ENCODE measurements around the gene LAD1. TPM values are rescaled to one million over a fixed set of nuclear protein-coding genes. Genes with fewer than 3 reads are reported as not detected.
A peak's percentile ranks its signal among the peaks of the same experiment; 100 is the strongest.

Gene LAD1
- total RNA-seq, 1 experiment from 2014 or later: not detected

DNA sequence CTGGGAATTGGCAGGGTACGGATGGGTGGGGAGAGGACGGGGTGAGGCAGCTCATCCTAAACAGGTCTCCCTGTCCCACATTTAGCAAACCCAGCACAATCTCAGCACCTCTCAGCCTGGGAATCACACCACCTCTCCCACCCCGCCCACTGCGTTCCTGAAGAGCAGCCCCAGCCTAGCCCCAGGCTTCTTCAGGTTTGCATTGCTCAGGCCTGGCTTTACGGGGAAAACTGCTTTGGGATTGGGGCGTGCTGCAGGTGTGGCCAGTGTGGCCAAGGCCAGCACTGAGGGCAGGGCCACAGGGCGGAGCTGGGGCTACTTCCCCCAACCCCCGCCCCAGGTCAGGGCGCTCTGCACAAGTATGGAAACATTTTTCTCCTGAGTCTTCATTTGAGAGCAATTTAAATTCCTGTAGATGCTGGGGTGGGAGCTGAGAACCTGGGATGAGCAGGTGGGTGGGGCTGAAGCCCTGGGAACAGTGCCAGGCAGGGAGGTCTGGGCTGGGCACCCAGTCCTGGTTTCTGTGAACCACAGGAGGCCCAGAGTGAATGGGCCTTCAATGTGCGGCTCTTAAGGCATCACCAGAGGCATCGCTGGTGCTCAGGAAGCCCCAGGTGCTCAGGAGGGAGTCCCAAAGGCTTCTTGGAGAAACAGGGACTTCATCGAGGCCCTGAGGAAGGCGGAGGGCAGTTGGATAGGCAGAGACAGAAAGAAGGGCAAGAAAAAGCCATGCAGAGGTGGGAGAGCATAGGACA, 45.8 kb downstream of the LAD1 start:
- DNase-seq (ENCODE audit: extremely low read depth, low read depth): no peak

DNA sequence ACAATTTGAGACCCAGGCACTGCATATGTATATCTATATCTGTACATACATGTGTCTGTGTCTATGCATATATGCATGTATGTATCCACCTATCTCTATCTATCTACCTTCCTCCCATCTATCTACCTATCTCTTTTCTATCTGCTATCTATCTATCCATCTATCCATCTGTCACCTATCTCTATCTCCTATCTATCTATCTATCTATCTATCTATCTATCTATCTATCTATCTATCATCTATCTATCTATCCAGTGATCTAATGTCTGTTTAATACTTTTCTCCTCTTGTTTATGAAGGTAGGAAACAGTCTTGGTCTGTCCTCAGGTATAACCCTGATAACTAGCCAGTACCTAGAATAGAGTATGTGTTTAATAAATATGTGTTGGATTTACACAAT, 47.5 kb downstream of the LAD1 start:
- no peak for DNase-seq (ENCODE audit: extremely low read depth, low read depth)

DNA sequence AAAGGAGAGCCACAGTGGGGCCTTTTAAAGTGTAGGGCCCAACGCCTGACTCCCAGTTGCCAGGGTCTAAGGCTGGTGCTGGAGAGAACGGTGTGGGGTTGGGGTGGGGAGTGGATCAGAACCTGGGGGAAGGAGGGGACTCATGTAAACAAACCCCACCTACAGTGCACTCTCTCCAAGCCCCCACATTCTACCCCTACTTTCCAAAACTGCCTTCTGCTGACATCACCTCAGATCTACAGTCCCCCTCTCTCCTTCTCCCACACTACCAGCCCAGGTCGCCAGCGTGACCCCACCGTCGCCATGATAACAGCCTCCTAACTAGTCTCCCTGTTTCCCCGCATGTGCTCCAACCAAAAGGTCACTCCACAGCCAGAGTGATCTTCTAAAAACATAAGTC, 48.2 kb downstream of the LAD1 start:
- DNase-seq (ENCODE audit: extremely low read depth, low read depth): no peak

DNA sequence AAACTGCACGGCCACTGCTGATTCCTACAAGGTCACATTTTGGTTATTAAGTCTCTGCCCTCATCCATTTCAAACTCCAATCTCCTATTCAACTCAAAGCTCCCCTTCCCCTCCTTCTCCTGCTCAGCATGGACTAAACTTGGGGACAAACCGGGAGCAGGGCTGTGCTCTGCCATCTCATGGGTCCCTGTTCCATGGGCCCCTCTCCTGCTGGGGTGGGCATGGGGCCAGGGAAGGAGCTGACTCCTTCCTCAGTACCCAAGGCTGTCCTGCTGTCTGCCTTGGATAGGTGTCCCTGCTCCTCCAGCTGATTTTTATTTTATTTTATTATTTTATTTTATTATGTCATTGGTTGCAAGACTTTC, 48.8 kb downstream of the LAD1 start:
- DNase-seq (ENCODE audit: extremely low read depth, low read depth): no peak

DNA sequence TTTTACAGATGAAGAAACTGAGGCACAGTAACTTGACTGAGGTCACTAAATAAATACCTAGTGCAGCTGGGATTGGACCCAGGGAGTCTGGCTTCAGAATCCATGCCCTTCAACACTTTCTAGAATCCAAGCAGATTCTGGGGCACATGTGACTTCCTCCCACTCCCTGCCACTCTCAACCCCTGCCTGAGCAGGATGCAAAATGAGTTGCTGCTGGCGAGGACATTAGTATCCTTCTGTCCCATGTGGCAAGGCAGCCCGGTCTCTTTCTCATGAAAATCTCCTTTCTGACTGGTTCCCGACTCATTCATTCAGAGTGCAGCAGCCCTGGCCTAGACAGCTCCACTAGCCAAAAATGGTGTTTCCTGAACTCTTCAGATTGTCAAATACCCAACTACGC, 50.0 kb downstream of the LAD1 start:
- DNase-seq (ENCODE audit: extremely low read depth, low read depth): no peak

DNA sequence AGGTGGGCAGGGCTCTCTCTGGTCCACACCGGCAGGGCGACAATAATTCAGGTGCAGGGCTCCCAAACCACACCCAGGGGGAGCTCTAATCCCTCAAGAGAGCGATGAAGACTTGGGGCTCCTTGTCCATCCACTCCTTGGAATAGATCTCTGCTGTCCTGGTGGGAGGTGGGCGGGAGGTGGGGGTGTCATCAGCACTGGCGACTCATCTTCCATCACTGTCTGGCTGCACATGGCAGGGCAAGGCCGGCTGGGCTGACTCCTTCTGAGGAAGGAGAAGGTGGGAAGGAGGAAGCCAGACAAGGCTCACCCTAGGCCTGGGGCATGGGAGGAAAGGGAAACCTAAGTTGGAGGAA, 50.9 kb downstream of the LAD1 start:
- peak; percentile 56 for DNase-seq (ENCODE audit: extremely low read depth, low read depth)

DNA sequence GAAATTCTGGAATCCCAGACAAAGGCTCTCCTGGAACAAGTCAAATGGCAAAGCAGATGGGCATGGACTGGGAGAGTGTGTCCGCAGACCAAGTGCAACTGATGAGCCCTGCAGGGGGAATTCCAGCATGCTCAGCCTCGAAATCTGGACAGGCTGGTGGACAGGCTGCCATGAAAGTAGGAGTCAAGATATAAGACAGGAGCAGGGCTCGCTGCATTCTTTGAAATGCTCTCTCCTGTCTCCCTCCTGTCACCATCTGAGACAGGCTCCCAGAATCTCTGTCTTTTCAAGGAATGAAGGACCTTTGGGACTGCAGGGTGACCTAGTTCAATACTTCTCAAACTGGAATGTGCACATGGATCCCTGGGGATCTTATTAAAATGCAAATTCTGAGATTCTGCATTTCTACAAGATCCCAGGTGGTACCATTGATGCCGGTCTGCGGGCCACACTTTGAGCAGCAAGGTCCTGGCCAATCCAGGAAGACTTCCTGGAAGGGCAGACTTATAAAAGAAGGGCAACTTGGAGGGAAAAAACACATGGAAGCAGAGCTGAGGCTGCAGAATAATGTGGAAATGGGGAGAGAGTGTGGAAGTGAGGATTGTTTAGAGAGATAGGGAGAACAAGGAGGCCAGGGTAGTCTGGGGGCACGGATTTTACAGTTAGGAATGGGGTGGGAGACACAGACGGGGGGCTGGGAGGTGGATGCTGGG, 51.5 kb downstream of the LAD1 start:
- DNase-seq (ENCODE audit: extremely low read depth, low read depth): no peak

DNA sequence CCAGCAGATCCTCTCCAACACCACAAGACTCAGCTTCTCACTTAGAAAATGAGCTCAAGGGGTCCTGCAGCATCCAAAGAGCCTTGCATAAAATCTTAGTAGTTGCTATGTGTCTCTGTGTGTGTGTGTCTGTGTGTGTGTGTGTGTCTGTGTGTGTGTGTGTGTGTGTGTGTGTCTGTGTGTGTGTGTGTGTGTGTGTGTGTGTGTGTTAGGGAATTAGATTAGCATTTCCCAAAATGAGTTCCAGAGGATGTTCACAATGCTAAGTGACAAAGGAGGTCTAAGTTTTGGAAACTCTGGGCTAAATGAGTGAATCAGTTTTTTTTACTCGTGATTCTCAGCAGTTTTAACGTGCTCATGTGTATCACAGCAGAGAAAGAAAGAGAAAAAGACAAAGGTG, 52.1 kb downstream of the LAD1 start:
- no peak for DNase-seq (ENCODE audit: extremely low read depth, low read depth)

DNA sequence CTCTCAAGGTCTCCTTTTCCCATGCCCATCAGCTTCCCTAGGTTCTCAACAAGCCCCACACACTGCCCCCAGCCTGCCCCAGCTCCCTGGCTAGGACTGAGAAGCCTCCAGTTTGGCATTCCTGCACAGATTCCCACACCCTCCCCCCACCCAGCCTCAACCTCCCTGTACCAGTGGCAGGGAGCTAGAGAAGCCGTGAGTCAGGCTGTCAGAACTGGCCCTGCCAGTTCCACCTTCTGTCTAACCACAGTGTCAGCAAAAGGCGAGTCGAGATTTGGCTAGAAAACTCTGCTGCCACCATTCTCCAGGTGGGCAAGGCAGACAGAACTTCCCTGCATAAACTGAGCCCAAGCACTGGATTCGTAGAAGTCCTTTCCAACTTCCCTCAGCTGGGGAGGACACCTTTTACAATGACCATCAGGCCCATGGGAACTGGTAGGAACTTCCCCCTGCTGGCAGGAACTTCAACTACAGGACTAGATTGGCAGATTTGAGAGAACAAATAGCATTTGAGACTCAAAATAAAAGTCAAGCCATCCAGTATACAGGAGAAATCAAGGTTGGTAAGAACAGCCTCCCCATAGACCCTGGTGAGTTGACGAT, 52.7 kb downstream of the LAD1 start:
- DNase-seq (ENCODE audit: extremely low read depth, low read depth): peak; percentile 55

DNA sequence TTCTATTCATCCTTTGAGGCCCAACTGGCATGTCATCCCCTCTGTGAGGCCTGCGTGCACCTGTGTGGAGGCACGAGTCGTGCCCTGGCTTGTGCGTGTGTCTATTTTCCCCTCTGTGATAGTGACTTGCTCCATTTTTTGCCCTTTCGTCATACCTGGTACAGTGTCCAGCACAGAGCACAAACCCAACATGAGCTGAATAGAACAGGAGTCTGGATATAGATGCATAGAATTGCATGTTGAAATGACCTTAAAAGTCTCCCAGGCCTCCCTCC, 54.1 kb downstream of the LAD1 start:
- DNase-seq (ENCODE audit: extremely low read depth, low read depth): no peak

DNA sequence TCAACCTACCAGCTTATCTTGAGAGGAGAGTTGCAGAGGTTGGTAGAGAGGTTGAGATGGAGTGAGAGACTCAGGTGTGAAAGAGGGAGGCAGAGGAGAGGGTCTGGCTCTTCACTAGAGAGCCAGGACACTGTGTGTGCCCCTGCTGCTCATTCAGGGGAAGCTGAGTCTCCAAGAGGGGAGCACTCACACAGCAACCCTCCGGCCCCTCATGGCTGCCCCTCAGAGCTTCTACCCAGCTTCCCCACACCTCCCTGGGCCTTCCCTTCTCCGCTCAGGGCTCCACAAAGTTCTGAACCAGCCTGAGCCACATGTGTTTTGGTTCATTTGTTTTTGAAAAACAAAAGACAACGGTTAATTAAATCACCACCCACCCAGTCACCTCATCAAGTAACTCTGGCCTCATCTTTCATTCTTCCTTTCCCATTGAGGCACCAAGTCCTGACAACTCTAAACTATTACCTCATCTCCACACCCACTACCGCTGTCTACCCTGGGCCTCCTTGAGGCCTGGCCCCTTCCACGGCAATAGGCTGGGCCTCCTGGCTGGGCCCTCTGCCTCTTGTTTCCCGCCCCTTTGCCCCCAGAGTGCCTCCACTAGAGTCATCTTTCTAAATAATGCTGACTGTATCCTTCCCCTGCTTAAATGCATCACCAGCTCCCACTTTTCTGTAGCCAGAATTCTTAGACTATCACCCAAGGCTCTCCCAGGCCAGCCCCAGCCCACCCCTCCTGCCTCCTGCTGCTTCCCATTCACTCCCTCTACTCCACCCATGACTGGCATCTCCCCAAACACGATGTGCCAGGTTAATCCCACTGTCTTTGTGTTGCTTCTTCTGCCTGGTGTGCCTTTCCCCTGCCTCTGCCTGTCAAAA, 54.7 kb downstream of the LAD1 start:
- no peak for DNase-seq (ENCODE audit: extremely low read depth, low read depth)

DNA sequence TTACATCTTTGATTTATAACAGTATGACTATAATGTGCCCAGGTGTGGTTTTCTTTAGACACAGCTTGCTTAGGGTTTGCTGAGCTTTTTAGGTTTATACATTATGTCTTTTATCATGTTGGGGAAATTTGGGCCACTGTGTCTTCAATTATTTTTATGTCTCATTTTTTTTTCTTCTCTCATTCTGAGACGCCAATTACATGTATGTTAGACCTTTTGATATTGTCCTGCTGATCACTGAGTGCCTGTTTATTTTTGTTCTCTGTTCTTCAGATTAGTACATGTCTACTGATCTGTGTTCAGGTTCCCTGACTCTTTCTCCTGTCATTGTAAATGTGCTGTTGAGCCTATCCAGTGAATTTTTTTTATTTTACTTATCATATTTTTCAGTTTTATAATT, 57.7 kb downstream of the LAD1 start:
- DNase-seq (ENCODE audit: extremely low read depth, low read depth): no peak

DNA sequence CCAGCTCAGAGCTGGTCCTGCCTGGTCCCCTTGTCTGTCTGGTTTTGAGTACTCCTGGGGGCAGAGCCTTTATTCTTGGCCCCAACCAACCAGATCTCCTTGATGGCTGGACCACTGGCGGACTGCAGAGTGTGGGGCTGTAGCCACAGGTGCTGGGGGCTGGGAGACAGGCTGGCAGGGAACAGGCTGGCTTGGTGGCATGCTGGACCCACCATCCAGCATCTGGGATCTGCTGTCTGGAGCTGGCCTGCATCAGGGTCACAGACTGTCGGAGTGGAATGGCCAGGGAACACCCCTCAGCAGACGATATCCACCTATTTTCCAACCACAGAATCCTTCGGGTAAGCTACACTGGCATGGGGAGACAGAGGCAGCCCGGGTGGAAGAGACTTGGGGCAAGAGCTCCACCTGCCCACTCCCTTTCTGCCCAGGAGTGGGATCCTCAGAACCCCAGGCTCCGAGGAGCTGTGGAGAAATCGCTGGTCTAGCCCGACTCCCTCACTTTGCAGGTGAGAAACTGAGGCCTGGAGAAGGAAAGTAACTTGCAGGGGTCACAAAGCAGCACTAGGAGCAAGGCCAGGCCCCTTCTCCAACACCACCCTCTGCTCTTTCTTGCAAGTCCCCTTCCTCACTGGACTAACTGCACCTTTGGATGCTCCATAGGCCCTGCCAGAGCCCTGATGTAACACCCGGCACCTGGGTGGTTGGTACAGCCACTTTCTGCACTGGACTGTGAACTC, 62.2 kb downstream of the LAD1 start:
- DNase-seq (ENCODE audit: extremely low read depth, low read depth): no peak

DNA sequence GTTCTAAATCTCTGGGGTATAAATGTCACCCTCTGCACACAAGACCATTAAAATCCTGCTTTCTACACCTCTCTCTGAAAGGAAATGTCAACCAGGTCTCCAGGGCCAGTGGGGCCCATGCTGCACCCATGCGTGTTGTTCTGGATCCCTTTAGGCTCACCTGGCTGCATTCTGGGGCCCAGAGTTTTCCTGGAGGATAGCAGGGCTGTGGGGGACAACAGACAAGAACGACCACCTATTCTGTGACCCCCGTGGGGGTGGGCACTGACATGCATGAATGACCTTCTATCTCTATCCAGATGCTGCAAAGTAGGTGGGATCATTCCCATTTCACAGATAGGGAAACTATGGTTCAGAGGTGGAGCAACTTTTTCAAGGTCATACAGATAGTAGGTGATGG, 63.2 kb downstream of the LAD1 start:
- no peak for DNase-seq (ENCODE audit: extremely low read depth, low read depth)

DNA sequence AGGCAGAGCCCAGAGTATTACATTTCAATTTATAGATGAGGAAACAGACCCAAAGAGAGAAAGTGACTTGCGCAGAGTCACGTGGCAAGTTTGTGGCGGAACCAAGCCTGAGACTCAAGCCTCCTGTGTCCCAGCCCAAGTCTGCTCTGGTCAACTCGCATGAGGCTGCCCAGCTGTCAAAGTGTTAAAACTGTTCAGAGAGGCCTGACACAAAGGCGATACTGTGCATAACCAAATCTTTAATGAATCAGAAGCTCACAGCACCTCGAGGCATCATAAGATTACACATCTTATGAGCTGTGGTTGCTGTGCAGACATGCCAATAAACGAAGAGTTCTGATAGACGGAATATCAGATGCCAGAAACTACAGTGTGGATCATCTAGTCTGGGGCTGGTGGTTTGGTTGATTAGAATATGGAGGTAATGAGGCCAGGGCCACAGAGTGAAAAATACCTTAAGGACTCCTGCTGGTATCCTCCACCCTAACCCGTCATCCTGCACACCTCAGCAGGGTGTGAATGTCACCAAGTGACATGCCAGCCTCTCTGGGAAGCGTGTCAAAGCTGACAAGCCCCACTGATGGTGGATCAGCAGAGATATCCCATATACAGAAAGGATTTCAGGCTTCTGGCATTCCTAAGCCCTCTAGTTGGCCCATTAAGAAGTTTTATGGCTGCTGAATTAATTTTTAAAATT, 63.8 kb downstream of the LAD1 start:
- no peak for DNase-seq (ENCODE audit: extremely low read depth, low read depth)

DNA sequence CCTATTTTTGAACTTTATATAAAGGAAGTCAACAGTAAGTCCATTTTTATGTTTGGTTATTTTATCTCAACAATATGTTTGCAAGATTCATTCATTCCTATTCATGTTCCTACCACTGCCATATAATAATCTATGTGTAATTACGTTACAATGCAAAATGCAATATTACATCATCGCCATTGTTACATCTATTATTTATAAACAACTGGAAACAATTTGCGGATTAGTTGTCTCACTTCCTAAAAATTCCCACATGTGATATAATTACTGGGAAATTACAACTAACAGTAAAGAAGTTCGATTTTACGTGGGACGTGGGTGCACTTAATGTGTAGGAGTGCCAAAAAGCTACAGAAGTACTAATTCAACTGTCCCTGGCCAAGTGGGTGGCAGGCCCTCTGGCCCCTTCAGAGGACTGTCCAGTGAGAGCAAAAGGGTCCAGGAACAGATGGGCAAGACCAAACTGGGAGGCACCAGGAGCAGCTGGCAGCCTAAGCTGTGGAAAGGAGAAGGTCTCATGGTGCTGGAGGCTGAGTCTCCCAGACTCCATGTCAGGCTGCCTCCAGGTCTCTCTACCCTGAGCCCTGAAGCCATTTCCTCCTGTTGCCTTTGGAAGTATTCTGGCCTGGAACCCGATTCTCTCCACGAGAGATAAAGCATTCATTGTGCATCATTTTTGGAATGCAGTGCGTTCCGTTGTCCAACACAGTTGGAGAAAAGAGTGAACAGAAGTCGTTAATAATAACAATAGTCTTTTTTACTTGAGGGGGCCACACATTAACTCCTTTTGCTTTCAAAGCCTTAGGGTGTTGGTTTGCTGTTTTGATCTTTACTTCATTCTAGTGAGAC, 64.6 kb downstream of the LAD1 start:
- DNase-seq (ENCODE audit: extremely low read depth, low read depth): no peak

DNA sequence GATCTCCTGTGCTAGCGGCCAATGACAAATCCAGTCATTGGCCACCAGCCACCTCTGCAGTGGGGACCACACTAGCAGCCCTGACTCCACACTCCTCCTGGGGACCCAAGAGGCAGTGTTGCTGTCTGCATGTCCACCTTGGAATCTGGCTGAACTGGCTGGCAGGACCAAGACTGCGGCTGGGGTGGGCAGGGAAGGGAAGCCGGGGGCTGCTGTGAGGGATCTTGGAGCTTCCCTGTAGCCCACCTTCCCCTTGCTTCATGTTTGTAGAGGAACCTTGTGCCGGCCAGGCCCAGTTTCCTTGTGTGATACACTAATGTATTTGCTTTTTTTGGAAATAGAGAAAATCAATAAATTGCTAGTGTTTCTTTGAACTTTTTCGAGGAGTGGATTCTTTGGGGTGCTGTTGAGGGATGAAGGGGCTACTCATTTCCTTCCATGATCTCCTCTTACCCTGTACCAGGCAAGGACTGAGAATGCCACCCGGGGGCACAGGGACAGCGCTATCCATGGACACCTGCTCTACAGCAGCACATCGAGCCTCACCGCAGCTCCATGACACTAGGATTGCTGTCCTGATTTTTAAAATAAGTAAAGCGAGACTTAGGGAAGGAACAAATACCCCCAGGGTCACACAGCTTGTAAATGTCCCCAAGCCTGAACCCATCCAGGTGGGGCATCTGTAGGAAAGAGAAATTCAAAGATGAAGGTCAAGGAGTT, 66.3 kb downstream of the LAD1 start:
- DNase-seq (ENCODE audit: extremely low read depth, low read depth): no peak

DNA sequence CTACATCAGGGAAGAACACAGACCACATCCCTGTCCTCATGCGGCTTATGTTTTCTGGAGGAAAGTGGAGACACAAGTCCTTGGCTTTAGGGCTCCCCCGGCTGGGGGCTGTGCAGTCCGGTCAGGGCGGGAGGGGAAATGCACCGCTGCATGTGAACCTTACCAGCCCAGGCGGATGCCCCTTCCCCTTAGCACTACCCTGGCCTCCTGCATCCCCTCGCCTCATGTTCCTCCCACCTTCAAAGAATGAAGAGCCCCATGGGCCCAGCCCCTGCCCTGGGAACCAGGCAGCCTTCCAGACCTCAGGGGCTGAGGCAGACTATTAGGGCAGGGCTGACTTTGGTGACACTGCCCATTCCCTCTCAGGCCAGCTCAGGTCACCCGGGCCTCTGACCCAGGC, 67.1 kb downstream of the LAD1 start:
- DNase-seq (ENCODE audit: extremely low read depth, low read depth): no peak

DNA sequence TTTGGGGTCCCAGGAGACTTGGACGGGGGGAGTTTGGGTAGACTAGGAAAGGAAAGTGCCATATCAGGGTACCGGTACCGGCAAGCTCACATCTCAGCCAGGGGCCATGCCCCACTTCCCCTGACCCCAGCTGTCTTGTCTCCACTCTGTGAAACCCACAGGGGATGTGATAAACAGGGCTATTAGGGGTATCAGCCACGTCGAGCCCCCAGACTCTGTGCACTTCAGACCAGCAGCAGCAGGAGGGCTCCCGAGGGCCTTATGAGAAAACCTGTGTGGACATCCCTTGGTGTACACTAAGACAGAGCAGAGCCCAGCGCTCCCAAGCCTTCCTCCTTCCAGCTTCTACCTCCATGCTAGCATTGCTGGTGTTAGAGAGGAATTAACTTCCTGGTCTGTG, 68.0 kb downstream of the LAD1 start:
- no peak for DNase-seq (ENCODE audit: extremely low read depth, low read depth)
